CD14-positive monocyte (primary cell): ENCODE results near the gene SCN7A. TPM values are rescaled to one million over a fixed set of nuclear protein-coding genes. Genes with fewer than 3 reads are reported as not detected.
A peak's percentile ranks its signal among the peaks of the same experiment; 100 is the strongest.
"Not testable (repeated sequence)": the region's sequence is repeated elsewhere in the genome, so short reads cannot be mapped to it uniquely, and the experiment has no call there.

ENCODE experiments used
- DNase-seq, 3 donors: peaks; one replicate each; pipeline ENCODE4 v3.0.0-alpha.2; 2011 to 2022
- H2AFZ ChIP-seq: 2 replicates; pipeline ENCODE4 v1.6.0; 2012; ENCODE audit warnings: mild to moderate bottlenecking, low read depth, low read length, inconsistent platforms; ENCODE audit not compliant: insufficient read depth, poor library complexity, severe bottlenecking
- H3K27ac ChIP-seq, 2 donors: 1 replicate in 1 of 2; 2 replicates in 1 of 2; pipeline ENCODE4 v1.5.1; 2012 to 2013; ENCODE audit warnings: low read length in 2 of 2, control low read depth in 1 of 2, inconsistent platforms in 1 of 2, low read depth in 1 of 2, mild to moderate bottlenecking in 1 of 2
- H3K27me3 ChIP-seq, 2 donors: one replicate each; pipeline versions ENCODE4 v1.6.0 to v1.6.1; 2011 to 2013; ENCODE audit warnings: low read length in 2 of 2; ENCODE audit not compliant: control insufficient read depth in 2 of 2, insufficient read depth in 2 of 2
- H3K36me3 ChIP-seq, 2 donors: replicated peaks in 1 of 2; 1 replicate in 1 of 2; 2 replicates in 1 of 2; pipeline versions ENCODE4 v1.5.1 to v1.6.1; 2012 to 2013; ENCODE audit warnings: low read length in 2 of 2, control low read depth in 1 of 2, inconsistent platforms in 1 of 2, mild to moderate bottlenecking in 1 of 2; ENCODE audit not compliant: insufficient read depth in 2 of 2, control insufficient read depth in 1 of 2
- H3K4me1 ChIP-seq, 2 donors: 1 replicate in 1 of 2; 2 replicates in 1 of 2; pipeline versions ENCODE4 v1.5.1 to v1.6.1; 2012 to 2013; ENCODE audit warnings: low read length in 2 of 2, control low read depth in 1 of 2, inconsistent platforms in 1 of 2, mild to moderate bottlenecking in 1 of 2, moderate library complexity in 1 of 2; ENCODE audit not compliant: insufficient read depth in 2 of 2, control insufficient read depth in 1 of 2
- H3K4me2 ChIP-seq: replicated peaks from 2 replicates; pipeline ENCODE3; 2012; ENCODE audit warnings: low read length, moderate library complexity, mild to moderate bottlenecking; ENCODE audit not compliant: poor library complexity, severe bottlenecking; ENCODE audit errors: extremely low read depth
- H3K4me3 ChIP-seq, 3 experiments: fragments of 200-600 bp in 1 of 3; sonication (generic) in 1 of 3; replicated peaks in 1 of 3; 1 replicate in 2 of 3; 2 replicates in 1 of 3; pipeline ENCODE4 v1.5.1; 2011 to 2013; ENCODE audit warnings: low read length in 3 of 3, mild to moderate bottlenecking in 3 of 3, control low read depth in 2 of 3, low read depth in 2 of 3, inconsistent platforms in 1 of 3, moderate library complexity in 1 of 3
- H3K79me2 ChIP-seq: 2 replicates; pipeline ENCODE4 v1.6.0; 2012; ENCODE audit warnings: mild to moderate bottlenecking, control low read depth, inconsistent platforms, low read length, moderate library complexity; ENCODE audit not compliant: insufficient read depth
- H3K9ac ChIP-seq: 2 replicates; pipeline ENCODE4 v1.6.0; 2017; ENCODE audit warnings: low read length, mild to moderate bottlenecking; ENCODE audit not compliant: insufficient read depth, poor library complexity, severe bottlenecking
- H3K9me3 ChIP-seq, 2 donors: replicated peaks in 1 of 2; 1 replicate in 1 of 2; 2 replicates in 1 of 2; pipeline versions ENCODE4 v1.5.1 to v1.6.1; 2012 to 2013; ENCODE audit warnings: low read length in 2 of 2, control low read depth in 1 of 2; ENCODE audit not compliant: control insufficient read depth in 1 of 2, insufficient read depth in 1 of 2
- H4K20me1 ChIP-seq: 2 replicates; pipeline ENCODE4 v1.6.0; 2012; ENCODE audit warnings: mild to moderate bottlenecking, low read length, control low read depth, moderate library complexity; ENCODE audit not compliant: insufficient read depth
- H3K27ac Mint-ChIP-seq, 7 donors: one replicate each; pipeline ENCODE4 v1.8.0; 2020; ENCODE audit warnings: mild to moderate bottlenecking in 7 of 7, mixed read lengths in 7 of 7, moderate library complexity in 6 of 7, inconsistent platforms in 2 of 7
- H3K27me3 Mint-ChIP-seq, 3 donors: one replicate each; pipeline ENCODE4 v1.8.0; 2021 to 2022; ENCODE audit warnings: low read depth in 3 of 3, mild to moderate bottlenecking in 3 of 3, mixed read lengths in 3 of 3, moderate library complexity in 3 of 3, inconsistent platforms in 1 of 3
- H3K36me3 Mint-ChIP-seq, 2 donors: one replicate each; pipeline ENCODE4 v1.8.0; 2020; ENCODE audit warnings: mixed read lengths in 2 of 2, inconsistent platforms in 1 of 2, mild to moderate bottlenecking in 1 of 2
- H3K4me1 Mint-ChIP-seq: one replicate; pipeline ENCODE4 v1.8.0; 2020; ENCODE audit warnings: mild to moderate bottlenecking, mixed read lengths
- H3K4me3 Mint-ChIP-seq, 2 donors: one replicate each; pipeline ENCODE4 v1.8.0; 2020; ENCODE audit warnings: mild to moderate bottlenecking in 2 of 2, mixed read lengths in 2 of 2, moderate library complexity in 1 of 2
- H3K9me3 Mint-ChIP-seq, 7 donors: one replicate each; pipeline ENCODE4 v1.8.0; 2020 to 2022; ENCODE audit warnings: mixed read lengths in 7 of 7, mild to moderate bottlenecking in 6 of 7, moderate library complexity in 6 of 7, inconsistent platforms in 2 of 7
- WGBS: methylation state at CpG from one replicate; pipeline ENCODE4 v1.1.5; 2013; ENCODE audit warnings: missing lambda C conversion rate; ENCODE audit not compliant: insufficient coverage; 5-methylcytosine and 5-hydroxymethylcytosine counted together
- intact Hi-C, 2 donors: fragments of 100-400 bp; cut with micrococcal nuclease; formaldehyde crosslinking; loops; one replicate each; pipeline versions ENCODE4 v1.15.0 to v1.15.1; 2023
- polyA plus RNA-seq, 3 donors: library from polyadenylated mRNA; depleted of rRNA in 1 of 3; unstranded in 2 of 3; stranded (reverse) in 1 of 3; fragments of 300-500 nt in 2 of 3; fragments of >200 nt in 1 of 3; fragmentation: Illumina TruSeq in 2 of 3; gene quantifications; 1 replicate in 2 of 3; 2 replicates in 1 of 3; pipeline ENCODE4 v1.2.3, GENCODE V29; 2012 to 2021
- TF ChIP-seq, protein P1 (sequence below): fragments of 200-600 bp; IDR thresholded peaks from one replicate; pipeline ENCODE4 v1.8.0; 2022; ENCODE audit warnings: antibody characterized with exemption, mild to moderate bottlenecking

Gene SCN7A
- polyA plus RNA-seq, 3 donors: not detected

DNA sequence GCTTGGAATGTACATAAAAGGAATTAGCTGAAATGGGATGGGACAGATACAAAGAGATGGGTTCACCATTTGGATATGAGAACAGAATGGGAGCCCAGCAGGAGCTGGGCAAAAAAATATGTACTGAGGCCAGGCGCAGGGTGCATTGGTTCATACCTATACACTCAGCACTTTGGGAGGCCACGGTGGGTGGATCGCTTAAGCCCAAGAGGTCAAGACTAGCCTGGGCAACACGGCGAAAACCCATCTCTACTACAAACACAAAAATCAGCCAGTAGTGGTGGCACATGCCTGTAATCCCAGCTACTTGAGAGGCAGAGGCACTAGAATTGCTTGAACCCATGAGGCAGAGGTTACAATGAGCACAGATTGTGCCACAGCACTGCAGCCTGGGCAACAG lies 30.4 kb downstream of the SCN7A start:
- no peak overlapping the region for H2AFZ ChIP-seq
- Mint-ChIP-seq H3K4me1 (peaks cover 22% of the 10 kb centered on the region), H3K9me3 (peaks cover 0 to 6% (median 3%) of the 10 kb centered on the region in 7 donors), H3K27ac (peak overlapping the region in 2 of 7 donors; percentile 2 to 63), H3K36me3 (no peaks in the 10 kb centered on the region), H3K4me3 (no peak overlapping the region), H3K27me3 (peaks cover 0 to 1% (median 0%) of the 10 kb centered on the region in 3 donors)
- peaks cover 10 to 11% of the 10 kb centered on the region in 2 donors for H3K4me1 ChIP-seq
- H3K9ac ChIP-seq: no peak overlapping the region
- H3K4me2 ChIP-seq: no peak overlapping the region
- WGBS: 98% methylated on average over 5 of the region's 5 CpGs
- H3K9me3 ChIP-seq: no peaks in the 10 kb centered on the region
- no peak overlapping the region for H3K4me3 ChIP-seq
- H3K79me2 ChIP-seq: no peaks in the 10 kb centered on the region
- no peaks in the 10 kb centered on the region for H4K20me1 ChIP-seq
- no peaks in the 10 kb centered on the region for H3K27me3 ChIP-seq
- intact Hi-C loops: no loop called here
- TF ChIP-seq, protein P1, sequence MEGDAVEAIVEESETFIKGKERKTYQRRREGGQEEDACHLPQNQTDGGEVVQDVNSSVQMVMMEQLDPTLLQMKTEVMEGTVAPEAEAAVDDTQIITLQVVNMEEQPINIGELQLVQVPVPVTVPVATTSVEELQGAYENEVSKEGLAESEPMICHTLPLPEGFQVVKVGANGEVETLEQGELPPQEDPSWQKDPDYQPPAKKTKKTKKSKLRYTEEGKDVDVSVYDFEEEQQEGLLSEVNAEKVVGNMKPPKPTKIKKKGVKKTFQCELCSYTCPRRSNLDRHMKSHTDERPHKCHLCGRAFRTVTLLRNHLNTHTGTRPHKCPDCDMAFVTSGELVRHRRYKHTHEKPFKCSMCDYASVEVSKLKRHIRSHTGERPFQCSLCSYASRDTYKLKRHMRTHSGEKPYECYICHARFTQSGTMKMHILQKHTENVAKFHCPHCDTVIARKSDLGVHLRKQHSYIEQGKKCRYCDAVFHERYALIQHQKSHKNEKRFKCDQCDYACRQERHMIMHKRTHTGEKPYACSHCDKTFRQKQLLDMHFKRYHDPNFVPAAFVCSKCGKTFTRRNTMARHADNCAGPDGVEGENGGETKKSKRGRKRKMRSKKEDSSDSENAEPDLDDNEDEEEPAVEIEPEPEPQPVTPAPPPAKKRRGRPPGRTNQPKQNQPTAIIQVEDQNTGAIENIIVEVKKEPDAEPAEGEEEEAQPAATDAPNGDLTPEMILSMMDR: no peak
- no peak overlapping the region for H3K27ac ChIP-seq
- no peak for DNase-seq
- H3K36me3 ChIP-seq: no peaks in the 10 kb centered on the region

DNA sequence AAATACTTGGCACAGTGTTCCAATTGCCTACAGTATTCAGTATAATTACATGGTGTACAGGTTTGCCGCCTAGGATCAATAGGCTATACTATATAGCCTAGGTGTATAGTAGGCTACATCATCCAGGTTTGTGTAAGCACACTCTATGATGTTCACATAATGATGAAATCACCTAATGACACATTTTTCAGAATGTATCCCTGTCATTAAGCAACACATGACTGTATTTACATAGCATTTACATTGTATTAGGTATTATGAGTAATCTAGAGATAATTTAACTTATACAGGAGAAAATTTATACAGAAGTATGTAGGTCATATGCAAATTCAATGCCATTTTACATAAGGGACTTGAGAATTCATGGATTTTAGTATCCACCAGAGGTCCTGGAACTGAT lies 35.4 kb downstream of the SCN7A start:
- Mint-ChIP-seq H3K27ac (no peak overlapping the region), H3K4me3 (no peak overlapping the region), H3K9me3 (peaks cover 0 to 7% (median 5%) of the 10 kb centered on the region in 7 donors), H3K4me1 (peaks cover 1% of the 10 kb centered on the region), H3K36me3 (no peaks in the 10 kb centered on the region), H3K27me3 (peaks cover 1 to 3% (median 2%) of the 10 kb centered on the region in 3 donors)
- Histone ChIP-seq H3K36me3 (no peaks in the 10 kb centered on the region), H3K9me3 (no peaks in the 10 kb centered on the region), H4K20me1 (no peaks in the 10 kb centered on the region), H3K9ac (no peak overlapping the region), H3K4me2 (no peak overlapping the region), H3K27ac (no peak overlapping the region), H2AFZ (no peak overlapping the region), H3K79me2 (no peaks in the 10 kb centered on the region), H3K4me1 (no peaks in the 10 kb centered on the region), H3K4me3 (no peak overlapping the region), H3K27me3 (no peaks in the 10 kb centered on the region)
- TF ChIP-seq, protein P1: no peak
- no CpG with 5 or more reads among the region's 1 CpG for WGBS
- no peak for DNase-seq
- intact Hi-C loops: no loop called here

DNA sequence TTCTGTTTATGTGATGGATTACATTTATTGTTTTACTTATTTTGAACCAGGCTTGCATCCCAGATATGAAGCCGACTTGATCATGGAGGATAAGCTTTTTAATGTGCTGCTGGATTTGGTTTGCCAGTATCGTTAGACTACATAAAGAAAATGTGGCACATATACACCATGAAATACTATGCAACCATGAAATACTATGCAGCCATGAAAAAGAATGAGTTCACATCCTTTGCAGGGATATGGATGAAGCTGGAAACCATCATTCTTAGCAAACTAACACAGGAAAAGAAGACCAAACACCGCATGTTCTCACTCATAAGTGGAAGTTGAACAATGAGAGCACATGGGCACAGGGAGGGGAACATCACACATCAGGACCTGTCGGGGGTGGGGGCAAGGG lies 38.2 kb downstream of the SCN7A start:
- H3K4me1 Mint-ChIP-seq, H3K79me2 ChIP-seq, H3K4me3 Mint-ChIP-seq, intact Hi-C loops, DNase-seq, H3K36me3 ChIP-seq, H3K4me2 ChIP-seq, H3K36me3 Mint-ChIP-seq, H3K27ac ChIP-seq, H4K20me1 ChIP-seq, H3K9me3 Mint-ChIP-seq, H2AFZ ChIP-seq, H3K4me1 ChIP-seq, H3K4me3 ChIP-seq, H3K9me3 ChIP-seq, H3K9ac ChIP-seq, H3K27me3 ChIP-seq, H3K27ac Mint-ChIP-seq, H3K27me3 Mint-ChIP-seq: not testable (repeated sequence)
- WGBS: no CpG with 5 or more reads among the region's 4 CpGs
